Activated CD4-positive, alpha-beta memory T cell treated with anti-CD3 and anti-CD28 coated beads for 36 hours (primary cell): Measurements from ENCODE around the gene CCR9. TPM values are rescaled to one million over a fixed set of nuclear protein-coding genes. Genes with fewer than 3 reads are reported as not detected.

Source experiments
- CTCF ChIA-PET: fragments of 350-600 bp; sonication (Branson Sonifier 250); formaldehyde crosslinking; loops from one replicate; lab custom pipeline; 2021; ENCODE audit warnings: antibody characterized with exemption, inconsistent platforms; lab: Charles Lee
- POLR2A ChIA-PET: fragments of 350-600 bp; sonication (Branson Sonifier 250); formaldehyde crosslinking; loops from one replicate; lab custom pipeline; 2021; ENCODE audit warnings: antibody characterized with exemption; lab: Charles Lee
- DNase-seq: peaks from one replicate; pipeline ENCODE4 v3.0.0-alpha.2; 2020
- H3K27ac Mint-ChIP-seq: one replicate; pipeline ENCODE4 v1.8.0; 2021; ENCODE audit warnings: mixed read lengths
- H3K27me3 Mint-ChIP-seq: one replicate; pipeline ENCODE4 v1.8.0; 2021; ENCODE audit warnings: mixed read lengths
- H3K36me3 Mint-ChIP-seq: one replicate; pipeline ENCODE4 v1.8.0; 2021; ENCODE audit warnings: mixed read lengths
- H3K4me1 Mint-ChIP-seq: one replicate; pipeline ENCODE4 v1.8.0; 2021; ENCODE audit warnings: low read depth, mixed read lengths
- H3K4me3 Mint-ChIP-seq: one replicate; pipeline ENCODE4 v1.8.0; 2021; ENCODE audit warnings: mild to moderate bottlenecking, mixed read lengths
- H3K9me3 Mint-ChIP-seq: one replicate; pipeline ENCODE4 v1.8.0; 2021; ENCODE audit warnings: mixed read lengths
- intact Hi-C: fragments of 100-400 bp; cut with micrococcal nuclease; formaldehyde crosslinking; loops from one replicate; pipeline ENCODE4 v1.15.1; 2023
- total RNA-seq, 2 experiments: library from RNA; stranded (reverse); gene quantifications; one replicate each; pipeline ENCODE4 v1.2.3, GENCODE V29; 2021

Gene CCR9
- total RNA-seq, 2 experiments from 2014 or later = not detected

- Mint-ChIP-seq H3K9me3 (no peaks in the 10 kb centered on the region), H3K4me1 (no peaks in the 10 kb centered on the region), H3K36me3 (peaks cover 51% of the 10 kb centered on the region), H3K4me3 (no peak overlapping the region), H3K27ac (no peak overlapping the region), H3K27me3 (no peaks in the 10 kb centered on the region)
- POLR2A ChIA-PET = no interaction called here
- CTCF ChIA-PET = interaction anchor here (0.6 to 7.5 kb wide), 7 partner anchors 8 to 237 kb away, joined by 3 to 112 read pairs (median 8); no protein-coding TSS in a partner anchor
- no peak for DNase-seq
- intact Hi-C loops = no loop called here
Measured at GRCh38 chr3:45927881-45928280, 41.5 kb downstream of the CCR9 start.

- POLR2A ChIA-PET = no interaction called here
- Mint-ChIP-seq H3K4me3 (no peak overlapping the region), H3K27ac (no peak overlapping the region)
Measured at GRCh38 chr3:45929042-45929679, 42.8 kb downstream of the CCR9 start.

GRCh38 chr3:45931496-45931895 is 45.2 kb downstream of the CCR9 start:
- ChIA-PET CTCF (interaction anchor here (1.2 to 19.0 kb wide), 5 partner anchors 8 to 447 kb away, joined by 3 to 445 read pairs (median 8); no protein-coding TSS in a partner anchor), POLR2A (no interaction called here)
- Mint-ChIP-seq H3K27ac (no peak overlapping the region), H3K4me1 (no peaks in the 10 kb centered on the region), H3K4me3 (no peak overlapping the region), H3K36me3 (peaks cover 71% of the 10 kb centered on the region), H3K27me3 (no peaks in the 10 kb centered on the region), H3K9me3 (no peaks in the 10 kb centered on the region)
- intact Hi-C loops = no loop called here
- DNase-seq = no peak

More at GRCh38 chr3:45929042-45929679, 42.8 kb downstream of the CCR9 start:
- intact Hi-C loops = loop anchor here (1.0 kb wide), 1 partner anchor 168 kb away; no protein-coding TSS in a partner anchor
- DNase-seq = peak; percentile 76
- CTCF ChIA-PET = interaction anchor here (0.6 to 7.5 kb wide), 35 partner anchors 9 to 449 kb away, joined by 3 to 112 read pairs (median 4); partner anchors contain the start of genes CXCR6 and LZTFL1
- peaks cover 54% of the 10 kb centered on the region for H3K36me3 Mint-ChIP-seq
- no peaks in the 10 kb centered on the region for H3K4me1 Mint-ChIP-seq
- no peaks in the 10 kb centered on the region for H3K9me3 Mint-ChIP-seq
- no peaks in the 10 kb centered on the region for H3K27me3 Mint-ChIP-seq

- no peaks in the 10 kb centered on the region for H3K9me3 Mint-ChIP-seq
- POLR2A ChIA-PET = no interaction called here
- CTCF ChIA-PET = interaction anchor here (1.9 to 19.0 kb wide), 3 partner anchors 145 to 171 kb away, joined by 5 to 445 read pairs (median 112); no protein-coding TSS in a partner anchor
Measured at GRCh38 chr3:45932112-45932511, 45.8 kb downstream of the CCR9 start.

GRCh38 chr3:45933591-45933990 is 47.2 kb downstream of the CCR9 start:
- Mint-ChIP-seq H3K9me3 (no peaks in the 10 kb centered on the region), H3K27ac (no peak overlapping the region), H3K27me3 (no peaks in the 10 kb centered on the region), H3K36me3 (peaks cover 70% of the 10 kb centered on the region), H3K4me3 (no peak overlapping the region), H3K4me1 (peaks cover under 1% of the 10 kb centered on the region)
- DNase-seq = no peak
- ChIA-PET CTCF (interaction anchor here (1.2 to 19.0 kb wide), 4 partner anchors 15 to 172 kb away, joined by 3 to 445 read pairs (median 58); no protein-coding TSS in a partner anchor), POLR2A (no interaction called here)
- intact Hi-C loops = no loop called here

More at GRCh38 chr3:45932112-45932511, 45.8 kb downstream of the CCR9 start:
- no peak overlapping the region for H3K4me3 Mint-ChIP-seq
- no peaks in the 10 kb centered on the region for H3K27me3 Mint-ChIP-seq
- intact Hi-C loops = no loop called here
- DNase-seq = no peak
- no peaks in the 10 kb centered on the region for H3K4me1 Mint-ChIP-seq
- no peak overlapping the region for H3K27ac Mint-ChIP-seq
- H3K36me3 Mint-ChIP-seq = peaks cover 71% of the 10 kb centered on the region

GRCh38 chr3:45936261-45936660 is 49.9 kb downstream of the CCR9 start:
- ChIA-PET CTCF (interaction anchor here (0.8 to 19.0 kb wide), 3 partner anchors 113 to 272 kb away, joined by 3 to 445 read pairs (median 3); partner anchors contain the start of gene CCR1), POLR2A (interaction anchor here (1.3 kb wide), 1 partner anchor 131 kb away, joined by 3 read pairs; no protein-coding TSS in a partner anchor)
- H3K4me1 Mint-ChIP-seq = peaks cover 13% of the 10 kb centered on the region
- H3K27ac Mint-ChIP-seq = no peak overlapping the region
- intact Hi-C loops = no loop called here
- no peak overlapping the region for H3K4me3 Mint-ChIP-seq
- H3K9me3 Mint-ChIP-seq = no peaks in the 10 kb centered on the region
- peaks cover 58% of the 10 kb centered on the region for H3K36me3 Mint-ChIP-seq
- no peak for DNase-seq
- H3K27me3 Mint-ChIP-seq = peaks cover 2% of the 10 kb centered on the region

- intact Hi-C loops = loop anchor here (2.0 kb wide), 1 partner anchor 441 kb away; no protein-coding TSS in a partner anchor
- ChIA-PET CTCF (interaction anchor here (0.6 to 19.0 kb wide), 16 partner anchors 13 to 440 kb away, joined by 3 to 445 read pairs (median 9); no protein-coding TSS in a partner anchor), POLR2A (interaction anchor here (1.3 kb wide), 1 partner anchor 130 kb away, joined by 3 read pairs; no protein-coding TSS in a partner anchor)
- Mint-ChIP-seq H3K27ac (no peak overlapping the region), H3K4me1 (peaks cover 19% of the 10 kb centered on the region), H3K9me3 (no peaks in the 10 kb centered on the region), H3K36me3 (peaks cover 56% of the 10 kb centered on the region), H3K4me3 (no peak overlapping the region), H3K27me3 (peaks cover 2% of the 10 kb centered on the region)
- no peak for DNase-seq
Measured at GRCh38 chr3:45937206-45938042, 51.1 kb downstream of the CCR9 start.

- Mint-ChIP-seq H3K4me3 (no peak overlapping the region), H3K27me3 (peaks cover 2% of the 10 kb centered on the region), H3K36me3 (peaks cover 54% of the 10 kb centered on the region), H3K4me1 (peaks cover 26% of the 10 kb centered on the region), H3K27ac (no peak overlapping the region), H3K9me3 (no peaks in the 10 kb centered on the region)
- ChIA-PET POLR2A (interaction anchor here (1.0 to 1.2 kb wide), 3 partner anchors 28 to 139 kb away, joined by 3 to 6 read pairs (median 5); no protein-coding TSS in a partner anchor), CTCF (interaction anchor here (0.6 to 19.0 kb wide), 44 partner anchors 8 to 439 kb away, joined by 3 to 445 read pairs (median 5); partner anchors contain the start of genes CCR1, CCR5 and FYCO1)
- intact Hi-C loops = loop anchor here (2.0 kb wide), 1 partner anchor 441 kb away; no protein-coding TSS in a partner anchor
- no peak for DNase-seq
Measured at GRCh38 chr3:45938043-45938435, 51.7 kb downstream of the CCR9 start.

GRCh38 chr3:45938864-45939263 is 52.5 kb downstream of the CCR9 start:
- no peak overlapping the region for H3K4me3 Mint-ChIP-seq
- intact Hi-C loops = loop anchor here (1.0 to 2.0 kb wide), 2 partner anchors 139 to 440 kb away; no protein-coding TSS in a partner anchor
- peaks cover 34% of the 10 kb centered on the region for H3K4me1 Mint-ChIP-seq
- CTCF ChIA-PET = interaction anchor here (0.6 to 19.0 kb wide), 55 partner anchors 9 to 439 kb away, joined by 3 to 445 read pairs (median 4); partner anchors contain the start of genes CCR1, CCR5 and FYCO1
- H3K36me3 Mint-ChIP-seq = peaks cover 46% of the 10 kb centered on the region
- H3K9me3 Mint-ChIP-seq = no peaks in the 10 kb centered on the region
- POLR2A ChIA-PET = interaction anchor here (0.8 to 1.4 kb wide), 6 partner anchors 23 to 175 kb away, joined by 3 to 6 read pairs (median 4); no protein-coding TSS in a partner anchor
- peaks cover 2% of the 10 kb centered on the region for H3K27me3 Mint-ChIP-seq
- H3K27ac Mint-ChIP-seq = no peak overlapping the region
- DNase-seq = peak; percentile 91

- H3K4me1 Mint-ChIP-seq = peaks cover 36% of the 10 kb centered on the region
- H3K27ac Mint-ChIP-seq = no peak overlapping the region
- no peaks in the 10 kb centered on the region for H3K9me3 Mint-ChIP-seq
- H3K27me3 Mint-ChIP-seq = peaks cover 2% of the 10 kb centered on the region
- POLR2A ChIA-PET = interaction anchor here (0.8 to 1.4 kb wide), 6 partner anchors 23 to 176 kb away, joined by 3 to 6 read pairs (median 4); no protein-coding TSS in a partner anchor
- no peak for DNase-seq
- intact Hi-C loops = loop anchor here (1.0 to 2.0 kb wide), 2 partner anchors 139 to 439 kb away; no protein-coding TSS in a partner anchor
- H3K36me3 Mint-ChIP-seq = peaks cover 42% of the 10 kb centered on the region
- CTCF ChIA-PET = interaction anchor here (0.6 to 19.0 kb wide), 49 partner anchors 10 to 438 kb away, joined by 3 to 445 read pairs (median 5); partner anchors contain the start of genes CCR1, CCR5 and FYCO1
- H3K4me3 Mint-ChIP-seq = no peak overlapping the region
Measured at GRCh38 chr3:45939341-45939771, 53.0 kb downstream of the CCR9 start.
